Astrocyte of the cerebellum (primary cell): Measurements from ENCODE around the gene ST7L.
"Not testable (repeated sequence)": the region's sequence is repeated elsewhere in the genome, so short reads cannot be mapped to it uniquely, and the experiment has no call there.

ENCODE experiments used
- DNase-seq: peaks from one replicate; pipeline ENCODE4 v3.0.0-alpha.2; 2011; ENCODE audit warnings: low read depth
- H3K4me3 ChIP-seq: 2 replicates; pipeline ENCODE4 v1.5.1; 2011; ENCODE audit warnings: mild to moderate bottlenecking, low read depth, low read length, moderate library complexity
- in situ Hi-C: cut with HindIII; loops from 2 replicates; pipeline ENCODE4 v1.10.0; 2017; ENCODE audit warnings: low sequenced_read_pairs
- TF ChIP-seq, protein P1 (sequence below): IDR thresholded peaks from 2 replicates; pipeline ENCODE4 v1.5.1; 2012; ENCODE audit warnings: low read length, low read depth, moderate library complexity, mild to moderate bottlenecking; ENCODE audit errors: missing control alignments

ST7L gene

DNA sequence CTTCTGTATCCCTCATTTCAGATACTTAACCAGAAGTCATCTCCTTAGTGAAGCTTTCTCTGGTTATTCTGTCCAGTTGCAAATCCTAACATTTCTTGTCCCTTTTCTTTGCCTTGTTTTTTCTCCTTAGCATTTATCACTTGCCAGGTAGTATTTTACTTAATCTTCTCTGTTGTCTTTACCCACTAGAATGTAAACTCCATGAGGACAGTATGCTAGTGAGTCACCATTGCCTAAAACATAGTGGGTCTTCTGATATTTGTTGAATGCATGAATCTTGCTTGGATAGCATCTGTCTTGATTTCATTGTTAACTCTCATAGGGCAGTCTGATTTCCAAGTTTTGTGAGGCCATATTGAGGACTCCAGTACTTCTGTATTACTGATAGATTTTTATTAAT lies 10.3 kb upstream of the ST7L start:
- DNase-seq, result no peak
- in situ Hi-C loops, result no loop called here
- TF ChIP-seq, protein P1, sequence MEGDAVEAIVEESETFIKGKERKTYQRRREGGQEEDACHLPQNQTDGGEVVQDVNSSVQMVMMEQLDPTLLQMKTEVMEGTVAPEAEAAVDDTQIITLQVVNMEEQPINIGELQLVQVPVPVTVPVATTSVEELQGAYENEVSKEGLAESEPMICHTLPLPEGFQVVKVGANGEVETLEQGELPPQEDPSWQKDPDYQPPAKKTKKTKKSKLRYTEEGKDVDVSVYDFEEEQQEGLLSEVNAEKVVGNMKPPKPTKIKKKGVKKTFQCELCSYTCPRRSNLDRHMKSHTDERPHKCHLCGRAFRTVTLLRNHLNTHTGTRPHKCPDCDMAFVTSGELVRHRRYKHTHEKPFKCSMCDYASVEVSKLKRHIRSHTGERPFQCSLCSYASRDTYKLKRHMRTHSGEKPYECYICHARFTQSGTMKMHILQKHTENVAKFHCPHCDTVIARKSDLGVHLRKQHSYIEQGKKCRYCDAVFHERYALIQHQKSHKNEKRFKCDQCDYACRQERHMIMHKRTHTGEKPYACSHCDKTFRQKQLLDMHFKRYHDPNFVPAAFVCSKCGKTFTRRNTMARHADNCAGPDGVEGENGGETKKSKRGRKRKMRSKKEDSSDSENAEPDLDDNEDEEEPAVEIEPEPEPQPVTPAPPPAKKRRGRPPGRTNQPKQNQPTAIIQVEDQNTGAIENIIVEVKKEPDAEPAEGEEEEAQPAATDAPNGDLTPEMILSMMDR, result no peak
- no peak overlapping the region for H3K4me3 ChIP-seq

DNA sequence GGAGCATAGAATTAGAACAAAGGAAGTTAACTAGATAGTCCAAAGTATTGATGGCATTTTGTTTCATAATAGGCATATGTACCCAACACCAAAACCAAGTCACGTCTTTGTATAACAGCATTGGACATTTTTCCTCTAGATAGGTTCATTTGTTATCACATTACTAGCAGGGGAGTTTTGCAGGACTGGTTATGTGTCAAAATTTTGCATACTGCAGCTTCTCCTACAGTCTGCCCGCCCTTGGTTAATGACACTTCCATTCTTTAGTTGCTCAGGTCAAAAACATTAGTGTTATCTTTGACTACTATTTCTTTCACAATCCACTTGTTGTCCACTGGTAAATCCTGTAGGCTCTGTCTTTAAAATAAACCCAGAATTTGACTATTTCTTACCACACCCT lies 9.6 kb upstream of the ST7L start:
- no peak for DNase-seq
- H3K4me3 ChIP-seq, result no peak overlapping the region

DNA sequence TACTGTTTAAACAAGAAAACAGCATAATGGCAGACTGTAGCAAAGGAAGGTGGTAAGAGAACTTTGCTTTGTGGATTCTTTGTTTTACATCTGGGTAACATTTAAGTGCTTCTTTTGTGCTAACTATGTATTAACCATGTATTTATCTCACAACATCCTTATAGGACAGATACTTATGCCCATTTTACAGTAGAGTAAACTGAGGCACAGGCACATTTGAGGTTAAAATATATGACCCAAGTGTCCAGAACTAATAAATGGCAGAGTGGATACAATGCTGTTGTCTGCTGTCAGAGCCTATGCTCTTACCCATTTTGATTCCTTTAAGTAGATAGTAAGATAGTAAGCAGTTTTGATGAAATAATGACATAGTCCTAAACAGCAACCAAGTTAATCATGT lies 7.9 kb upstream of the ST7L start:
- TF ChIP-seq, protein P1, result no peak
- H3K4me3 ChIP-seq, result no peak overlapping the region
- in situ Hi-C loops, result no loop called here
- no peak for DNase-seq

More for the DNA sequence above, 9.6 kb upstream of the ST7L start:
- TF ChIP-seq, protein P1, result no peak
- in situ Hi-C loops, result no loop called here

DNA sequence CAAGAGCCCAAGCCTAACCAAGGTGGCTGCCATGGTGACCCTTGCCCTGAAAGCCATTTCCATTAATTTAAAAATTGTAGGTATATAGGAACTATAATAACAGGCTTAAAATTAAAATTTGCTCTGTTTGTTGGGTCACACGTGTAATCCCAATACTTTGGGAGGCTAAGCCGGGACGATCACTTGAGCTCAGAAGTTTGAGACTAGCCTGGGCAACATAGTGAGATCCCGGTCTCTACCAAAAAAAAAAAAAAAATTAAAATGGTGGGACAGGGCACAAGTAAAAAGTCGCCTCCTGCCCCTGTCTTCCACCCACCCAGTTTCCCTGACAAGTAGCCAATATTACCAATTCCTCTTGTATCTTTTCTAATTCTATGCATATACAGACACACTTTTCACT lies 7.3 kb upstream of the ST7L start:
- in situ Hi-C loops, result no loop called here

DNA sequence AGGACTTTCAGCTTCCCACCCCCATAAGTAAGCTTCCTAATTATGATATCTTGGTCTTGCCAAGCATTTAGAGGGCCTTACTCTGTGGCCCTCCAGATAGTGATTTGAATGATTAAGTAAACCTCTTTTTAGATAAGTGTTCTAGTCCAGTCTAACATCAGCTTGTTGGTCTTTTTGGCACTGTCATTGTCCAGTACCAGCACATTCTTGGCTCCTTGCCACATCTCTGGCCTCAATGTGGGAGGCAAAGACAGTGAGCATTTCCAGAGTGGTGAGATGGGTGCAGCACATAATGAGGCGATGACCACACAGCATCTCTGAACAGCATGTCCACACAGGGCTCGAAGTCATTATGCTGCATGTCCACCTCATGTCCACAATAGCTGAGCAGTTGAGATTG lies 6.8 kb upstream of the ST7L start:
- no peak overlapping the region for H3K4me3 ChIP-seq
- TF ChIP-seq, protein P1, result no peak
- in situ Hi-C loops, result no loop called here
- DNase-seq, result no peak

More for the DNA sequence above, 7.3 kb upstream of the ST7L start:
- no peak for DNase-seq
- H3K4me3 ChIP-seq, result no peak overlapping the region
- TF ChIP-seq, protein P1, result no peak

DNA sequence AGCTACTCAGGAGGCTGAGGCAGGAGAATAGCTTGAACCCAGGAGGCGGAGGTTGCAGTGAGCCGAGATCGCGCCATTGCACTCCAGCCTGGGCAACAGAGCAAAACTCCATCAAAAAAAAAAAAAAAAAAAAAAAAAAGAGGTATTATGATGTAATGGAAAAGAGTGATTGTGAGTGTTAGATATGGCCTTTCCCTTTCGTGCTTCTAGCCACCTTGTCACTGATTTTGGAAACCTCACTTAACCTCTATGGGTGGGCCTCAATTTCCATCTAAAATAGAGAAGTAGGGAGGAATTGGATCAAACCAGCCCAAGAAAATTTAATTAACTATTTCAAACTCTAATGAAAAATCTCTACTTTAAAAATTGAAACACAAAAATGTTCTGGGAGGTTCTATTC lies 5.6 kb upstream of the ST7L start:
- H3K4me3 ChIP-seq, in situ Hi-C loops, DNase-seq: not testable (repeated sequence)

DNA sequence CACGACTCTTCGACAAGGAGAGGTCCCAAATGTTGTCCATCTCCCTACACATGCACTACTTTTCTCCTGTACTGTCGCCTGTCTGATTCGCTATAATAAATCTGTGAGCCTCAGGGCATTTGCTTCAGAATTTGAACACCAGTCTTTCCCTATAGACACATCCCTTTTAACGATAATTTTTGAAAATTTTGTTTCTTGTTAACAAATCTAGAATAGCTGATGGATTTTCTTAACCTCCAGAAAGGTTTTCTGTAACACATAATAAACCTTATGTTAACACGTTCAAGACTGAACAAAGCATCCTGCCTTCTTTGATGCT lies 1.4 kb upstream of the ST7L start:
- no peak for DNase-seq
- TF ChIP-seq, protein P1, result no peak
- peak overlapping the region; percentile 93 for H3K4me3 ChIP-seq
- in situ Hi-C loops, result no loop called here
